ENCODE results near the gene MAN2A2.

DNA sequence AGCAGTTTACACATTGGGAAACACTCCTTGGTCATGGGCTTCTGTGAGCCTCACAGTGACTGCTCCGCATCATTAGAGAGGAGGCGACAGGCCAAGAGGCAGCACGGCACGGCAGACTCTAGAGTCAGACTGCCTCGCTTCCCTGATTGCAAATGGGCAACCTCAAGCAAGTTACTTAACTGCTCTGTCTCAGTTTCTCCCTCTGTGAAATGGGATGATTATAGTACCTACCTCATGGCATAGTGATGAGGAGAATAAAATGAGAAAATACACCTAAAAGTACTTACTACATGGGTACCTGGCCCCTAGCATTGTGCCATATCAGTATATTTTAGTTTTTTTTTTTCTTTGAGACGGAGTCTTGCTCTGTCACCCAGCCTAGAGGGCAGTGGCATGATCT lies 47.6 kb downstream of the MAN2A2 start:
- TF ChIP-seq CTCF (conservative IDR thresholded peaks at IDR 0.05; ENCODE audit: low read length) = no peak
- no peak for TF ChIP-seq EZH2phosphoT487 (IDR thresholded peaks at IDR 0.05; ENCODE audit: borderline replicate concordance, low read depth, low read length)

Data from OCI-LY7 (cell line).